ENCODE results near the gene FAM184B.
A peak's percentile ranks its signal among the peaks of the same experiment; 100 is the strongest.

The FAM184B gene

DNA sequence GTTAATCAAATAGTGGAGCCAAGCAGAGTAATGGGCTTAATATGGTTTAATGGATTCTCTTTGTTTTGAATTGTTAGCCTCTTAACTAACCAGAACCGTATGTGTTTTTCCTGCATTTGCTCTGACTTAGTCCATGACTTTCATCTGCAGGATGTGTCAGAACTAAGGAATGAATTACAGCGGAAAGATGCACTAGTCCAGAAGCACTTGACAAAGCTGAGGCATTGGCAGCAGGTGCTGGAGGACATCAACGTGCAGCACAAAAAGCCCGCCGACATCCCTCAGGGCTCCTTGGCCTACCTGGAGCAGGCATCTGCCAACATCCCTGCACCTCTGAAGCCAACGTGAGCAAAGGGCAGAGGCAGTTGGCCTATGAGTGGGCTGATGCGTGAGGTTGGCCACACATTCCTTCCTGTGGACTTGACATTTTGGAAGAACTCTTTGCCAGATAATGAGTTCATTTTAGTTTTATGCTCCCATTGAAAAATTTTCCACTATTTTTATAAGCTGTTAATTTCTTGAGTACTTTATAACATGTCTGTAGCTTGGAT is 157.9 kb downstream of the FAM184B start:
- TF ChIP-seq, protein P1, sequence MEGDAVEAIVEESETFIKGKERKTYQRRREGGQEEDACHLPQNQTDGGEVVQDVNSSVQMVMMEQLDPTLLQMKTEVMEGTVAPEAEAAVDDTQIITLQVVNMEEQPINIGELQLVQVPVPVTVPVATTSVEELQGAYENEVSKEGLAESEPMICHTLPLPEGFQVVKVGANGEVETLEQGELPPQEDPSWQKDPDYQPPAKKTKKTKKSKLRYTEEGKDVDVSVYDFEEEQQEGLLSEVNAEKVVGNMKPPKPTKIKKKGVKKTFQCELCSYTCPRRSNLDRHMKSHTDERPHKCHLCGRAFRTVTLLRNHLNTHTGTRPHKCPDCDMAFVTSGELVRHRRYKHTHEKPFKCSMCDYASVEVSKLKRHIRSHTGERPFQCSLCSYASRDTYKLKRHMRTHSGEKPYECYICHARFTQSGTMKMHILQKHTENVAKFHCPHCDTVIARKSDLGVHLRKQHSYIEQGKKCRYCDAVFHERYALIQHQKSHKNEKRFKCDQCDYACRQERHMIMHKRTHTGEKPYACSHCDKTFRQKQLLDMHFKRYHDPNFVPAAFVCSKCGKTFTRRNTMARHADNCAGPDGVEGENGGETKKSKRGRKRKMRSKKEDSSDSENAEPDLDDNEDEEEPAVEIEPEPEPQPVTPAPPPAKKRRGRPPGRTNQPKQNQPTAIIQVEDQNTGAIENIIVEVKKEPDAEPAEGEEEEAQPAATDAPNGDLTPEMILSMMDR (conservative IDR thresholded peaks at IDR 0.05; ENCODE audit: low read length): no peak
- TF ChIP-seq EZH2phosphoT487 (IDR thresholded peaks at IDR 0.05; ENCODE audit: borderline replicate concordance): no peak
- no peaks in the 10 kb centered on the region for H3F3A ChIP-seq (ENCODE audit: low read depth)
- peaks cover 14% of the 10 kb centered on the region for H3K4me1 ChIP-seq (ENCODE audit: insufficient read depth, low read length, poor library complexity, severe bottlenecking)
- H3K9me3 ChIP-seq (ENCODE audit: insufficient read depth, low read depth, low read length): no peaks in the 10 kb centered on the region
- H2AFZ ChIP-seq (ENCODE audit: low read length): no peak overlapping the region
- H3K79me2 ChIP-seq (ENCODE audit: insufficient read depth, low read length): peaks cover 66% of the 10 kb centered on the region
- H3K27me3 ChIP-seq (ENCODE audit: insufficient read depth, low read length, poor library complexity, severe bottlenecking): no peaks in the 10 kb centered on the region
- H3K9ac ChIP-seq (ENCODE audit: low read depth, low read length, poor library complexity, severe bottlenecking): no peak overlapping the region
- no peak overlapping the region for H3K4me2 ChIP-seq (ENCODE audit: low read depth, low read length, poor library complexity, severe bottlenecking)
- no peaks in the 10 kb centered on the region for H3K9me2 ChIP-seq (replicated peaks; ENCODE audit: low read depth, low read length)
- H3K36me3 ChIP-seq (ENCODE audit: insufficient read depth, low read length): peaks cover 88% of the 10 kb centered on the region
- no peak overlapping the region for H3K4me3 ChIP-seq (ENCODE audit: low read length, poor library complexity, severe bottlenecking)
- H4K20me1 ChIP-seq (ENCODE audit: insufficient read depth, low read length, poor library complexity, severe bottlenecking): peaks cover 35% of the 10 kb centered on the region

DNA sequence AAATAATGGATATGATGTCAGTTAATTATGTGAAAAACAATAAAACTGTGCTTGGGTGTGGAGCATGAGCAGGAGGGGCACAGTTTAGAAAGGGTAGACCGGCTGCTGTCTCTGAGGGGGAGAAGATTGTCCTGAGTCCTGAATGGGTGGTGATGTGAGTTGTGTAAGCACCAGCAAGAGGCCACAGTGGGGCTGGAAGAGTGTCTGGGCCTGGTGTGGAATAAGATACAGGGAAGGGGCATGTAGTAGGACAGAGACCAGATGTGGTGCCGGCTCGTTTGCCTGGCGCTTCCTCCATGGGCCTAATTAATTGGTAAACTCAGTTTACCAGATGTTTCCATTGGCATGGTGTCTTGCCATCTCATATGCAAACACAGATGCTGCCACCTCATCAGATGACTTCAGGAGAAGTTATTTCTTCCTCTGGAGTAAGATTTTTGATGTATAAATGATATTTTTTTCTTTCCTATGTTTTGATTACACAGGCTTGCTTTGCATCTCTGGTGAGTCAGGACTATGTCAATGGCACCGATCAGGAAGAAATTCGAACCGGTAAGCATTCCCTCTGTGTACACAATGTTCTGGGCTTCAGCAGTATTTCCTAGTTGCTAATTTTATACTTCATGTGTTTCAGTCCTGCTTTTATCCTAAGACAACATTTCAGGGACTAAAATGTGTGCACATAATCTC is 161.9 kb downstream of the FAM184B start:
- Histone ChIP-seq H3K9me2 (replicated peaks; ENCODE audit: low read depth, low read length) (no peaks in the 10 kb centered on the region), H4K20me1 (ENCODE audit: insufficient read depth, low read length, poor library complexity, severe bottlenecking) (peaks cover 65% of the 10 kb centered on the region), H3K79me2 (ENCODE audit: insufficient read depth, low read length) (peaks cover 95% of the 10 kb centered on the region), H3K4me2 (ENCODE audit: low read depth, low read length, poor library complexity, severe bottlenecking) (peak overlapping the region; percentile 94), H3K4me3 (ENCODE audit: low read length, poor library complexity, severe bottlenecking) (peak overlapping the region; percentile 92), H3K27me3 (ENCODE audit: insufficient read depth, low read length, poor library complexity, severe bottlenecking) (no peaks in the 10 kb centered on the region), H3K36me3 (ENCODE audit: insufficient read depth, low read length) (peaks cover 50% of the 10 kb centered on the region), H3F3A (ENCODE audit: low read depth) (no peaks in the 10 kb centered on the region), H3K9me3 (ENCODE audit: insufficient read depth, low read depth, low read length) (no peaks in the 10 kb centered on the region), H2AFZ (ENCODE audit: low read length) (no peak overlapping the region), H3K4me1 (ENCODE audit: insufficient read depth, low read length, poor library complexity, severe bottlenecking) (peaks cover 41% of the 10 kb centered on the region), H3K9ac (ENCODE audit: low read depth, low read length, poor library complexity, severe bottlenecking) (peak overlapping the region; percentile 67)
- no peak for TF ChIP-seq EZH2phosphoT487 (IDR thresholded peaks at IDR 0.05; ENCODE audit: borderline replicate concordance)

DNA sequence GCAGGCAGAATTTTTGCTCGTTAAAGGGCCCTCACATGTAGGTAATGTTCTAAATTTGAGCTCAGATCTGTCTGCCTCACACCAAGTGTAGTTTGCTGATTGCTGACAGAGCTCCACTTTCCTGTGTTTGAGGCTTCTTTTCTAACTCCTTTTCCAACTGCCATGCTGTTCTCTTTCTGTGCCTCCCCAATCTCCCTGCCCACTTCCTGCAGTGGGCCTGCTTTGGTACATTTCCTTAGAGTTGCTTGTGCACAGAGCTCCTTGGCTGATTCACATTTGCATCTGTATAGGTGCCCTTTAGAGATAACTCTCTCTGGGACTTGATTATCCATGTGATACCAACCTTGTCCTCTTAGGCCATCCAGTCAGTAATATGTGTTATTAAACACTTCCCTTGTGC is 162.5 kb downstream of the FAM184B start:
- no peaks in the 10 kb centered on the region for H3K9me3 ChIP-seq (ENCODE audit: insufficient read depth, low read depth, low read length)
- no peaks in the 10 kb centered on the region for H3F3A ChIP-seq (ENCODE audit: low read depth)
- TF ChIP-seq EZH2phosphoT487 (IDR thresholded peaks at IDR 0.05; ENCODE audit: borderline replicate concordance): no peak
- TF ChIP-seq, protein P1 (conservative IDR thresholded peaks at IDR 0.05; ENCODE audit: low read length): no peak
- H3K36me3 ChIP-seq (ENCODE audit: insufficient read depth, low read length): peaks cover 43% of the 10 kb centered on the region
- H4K20me1 ChIP-seq (ENCODE audit: insufficient read depth, low read length, poor library complexity, severe bottlenecking): peaks cover 61% of the 10 kb centered on the region
- no peak overlapping the region for H2AFZ ChIP-seq (ENCODE audit: low read length)
- peak overlapping the region; percentile 67 for H3K9ac ChIP-seq (ENCODE audit: low read depth, low read length, poor library complexity, severe bottlenecking)
- no peaks in the 10 kb centered on the region for H3K9me2 ChIP-seq (replicated peaks; ENCODE audit: low read depth, low read length)
- peaks cover 44% of the 10 kb centered on the region for H3K4me1 ChIP-seq (ENCODE audit: insufficient read depth, low read length, poor library complexity, severe bottlenecking)
- H3K4me3 ChIP-seq (ENCODE audit: low read length, poor library complexity, severe bottlenecking): peak overlapping the region; percentile 92
- H3K4me2 ChIP-seq (ENCODE audit: low read depth, low read length, poor library complexity, severe bottlenecking): peak overlapping the region; percentile 94
- peaks cover 94% of the 10 kb centered on the region for H3K79me2 ChIP-seq (ENCODE audit: insufficient read depth, low read length)
- no peaks in the 10 kb centered on the region for H3K27me3 ChIP-seq (ENCODE audit: insufficient read depth, low read length, poor library complexity, severe bottlenecking)
